Caco-2 (cell line): ENCODE measurements around the gene F12. TPM values are rescaled to one million over a fixed set of nuclear protein-coding genes. Genes with fewer than 3 reads are reported as not detected.

Experiments
- BruUV-seq: library from RNA; stranded (reverse); fragments of 400-500 nt; replicated peaks from 2 replicates; lab custom pipeline; 2021; lab: Mats Ljungman, UMichigan
- CTCF ChIA-PET: fragments of 300-600 bp; sonication (Branson Sonifier 250); formaldehyde crosslinking; loops from one replicate; lab custom pipeline; 2022; ENCODE audit warnings: antibody characterized with exemption; lab: Charles Lee
- POLR2A ChIA-PET: fragments of 300-600 bp; sonication (Branson Sonifier 250); formaldehyde crosslinking; loops from one replicate; lab custom pipeline; 2022; ENCODE audit warnings: antibody characterized with exemption; lab: Charles Lee
- DNase-seq, 2 experiments: peaks; one replicate each; pipeline versions ENCODE4 v3.0.0 to v3.0.0-alpha.2; 2020 to 2022
- H3K27me3 ChIP-seq: replicated peaks from 2 replicates; pipeline ENCODE4 v1.6.0; 2011; ENCODE audit warnings: low read length; ENCODE audit not compliant: control insufficient read depth, insufficient read depth
- H3K36me3 ChIP-seq: 2 replicates; pipeline ENCODE4 v1.5.1; 2011; ENCODE audit warnings: low read length; ENCODE audit not compliant: control insufficient read depth, insufficient read depth
- H3K4me1 ChIP-seq: fragments of 250-450 bp; sonication (Bioruptor Pico); 2 replicates; pipeline ENCODE4 v1.5.1; 2020; ENCODE audit warnings: mild to moderate bottlenecking
- H3K4me3 ChIP-seq: 2 replicates; pipeline ENCODE4 v1.5.1; 2011; ENCODE audit warnings: low read depth, mild to moderate bottlenecking, control low read depth, low read length
- H3K9me3 ChIP-seq: fragments of 250-450 bp; sonication (Bioruptor Pico); 2 replicates; pipeline ENCODE4 v1.5.1; 2020; ENCODE audit warnings: mild to moderate bottlenecking, moderate library complexity
- H3K27ac Mint-ChIP-seq: one replicate; pipeline ENCODE4 v1.8.0; 2022; ENCODE audit warnings: mixed read lengths; ENCODE audit not compliant: unreplicated experiment
- H3K27me3 Mint-ChIP-seq: one replicate; pipeline ENCODE4 v1.8.0; 2022; ENCODE audit warnings: mixed read lengths; ENCODE audit not compliant: insufficient read depth, unreplicated experiment
- H3K36me3 Mint-ChIP-seq: one replicate; pipeline ENCODE4 v1.8.0; 2022; ENCODE audit warnings: mild to moderate bottlenecking, mixed read lengths; ENCODE audit not compliant: insufficient read depth, unreplicated experiment
- H3K4me1 Mint-ChIP-seq: one replicate; pipeline ENCODE4 v1.8.0; 2022; ENCODE audit warnings: low read depth, mixed read lengths; ENCODE audit not compliant: unreplicated experiment
- H3K4me3 Mint-ChIP-seq: one replicate; pipeline ENCODE4 v1.8.0; 2022; ENCODE audit warnings: mild to moderate bottlenecking, moderate library complexity, mixed read lengths; ENCODE audit not compliant: unreplicated experiment
- H3K9me3 Mint-ChIP-seq: one replicate; pipeline ENCODE4 v1.8.0; 2022; ENCODE audit warnings: mixed read lengths; ENCODE audit not compliant: unreplicated experiment
- intact Hi-C: fragments of 100-400 bp; cut with micrococcal nuclease; formaldehyde crosslinking; loops from one replicate; pipeline ENCODE4 v1.10.0; 2022; ENCODE audit not compliant: unreplicated experiment
- total RNA-seq: library from RNA; stranded (reverse); gene quantifications from 2 replicates; pipeline ENCODE4 v1.2.3, GENCODE V29; 2022
- TF ChIP-seq, protein P1 (sequence below), 2 experiments: fragments of 200-600 bp in 1 of 2; IDR thresholded peaks; 1 replicate in 1 of 2; 2 replicates in 1 of 2; pipeline versions ENCODE4 v1.5.1 to v1.8.0; 2011 to 2022; ENCODE audit warnings: antibody characterized with exemption in 1 of 2, control low read depth in 1 of 2, inconsistent platforms in 1 of 2, low read depth in 1 of 2, low read length in 1 of 2, mild to moderate bottlenecking in 1 of 2, moderate library complexity in 1 of 2; ENCODE audit not compliant: insufficient read depth in 1 of 2, severe bottlenecking in 1 of 2, unreplicated experiment in 1 of 2

The F12 gene
- total RNA-seq, 1 experiment from 2014 or later, result 13.3 TPM

DNA sequence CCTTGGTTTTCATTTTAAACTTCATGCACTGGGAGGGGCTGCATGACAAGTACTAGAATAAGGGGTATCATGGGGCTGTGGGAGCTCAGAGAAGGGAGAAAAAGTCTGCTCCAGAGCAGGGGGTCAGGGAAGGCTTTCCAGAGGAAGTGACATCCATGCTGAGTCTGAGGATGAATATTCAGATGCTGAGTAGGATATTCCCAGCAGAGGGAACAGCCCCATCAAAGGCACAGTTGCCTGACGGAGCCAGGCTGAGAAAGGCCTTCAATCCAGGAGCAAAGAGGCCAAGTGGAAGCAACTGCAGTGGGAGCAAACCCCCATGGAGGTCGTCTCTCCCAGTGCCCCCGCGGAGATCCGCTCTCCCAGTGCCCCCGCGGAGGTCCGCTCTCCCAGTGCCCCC lies 13.3 kb downstream of the F12 start:
- ChIA-PET CTCF (no interaction called here), POLR2A (no interaction called here)
- H3K4me1 ChIP-seq, result no peaks in the 10 kb centered on the region
- peaks cover 3% of the 10 kb centered on the region for H3K36me3 Mint-ChIP-seq
- H3K4me1 Mint-ChIP-seq, result peaks cover under 1% of the 10 kb centered on the region
- DNase-seq, result no peak
- H3K9me3 ChIP-seq, result no peaks in the 10 kb centered on the region
- intact Hi-C loops, result no loop called here
- no TSS peak for BruUV-seq
- no peaks in the 10 kb centered on the region for H3K36me3 ChIP-seq
- peaks cover 3% of the 10 kb centered on the region for H3K27me3 Mint-ChIP-seq
- H3K9me3 Mint-ChIP-seq, result no peaks in the 10 kb centered on the region
- no peak overlapping the region for H3K4me3 ChIP-seq
- TF ChIP-seq, protein P1, sequence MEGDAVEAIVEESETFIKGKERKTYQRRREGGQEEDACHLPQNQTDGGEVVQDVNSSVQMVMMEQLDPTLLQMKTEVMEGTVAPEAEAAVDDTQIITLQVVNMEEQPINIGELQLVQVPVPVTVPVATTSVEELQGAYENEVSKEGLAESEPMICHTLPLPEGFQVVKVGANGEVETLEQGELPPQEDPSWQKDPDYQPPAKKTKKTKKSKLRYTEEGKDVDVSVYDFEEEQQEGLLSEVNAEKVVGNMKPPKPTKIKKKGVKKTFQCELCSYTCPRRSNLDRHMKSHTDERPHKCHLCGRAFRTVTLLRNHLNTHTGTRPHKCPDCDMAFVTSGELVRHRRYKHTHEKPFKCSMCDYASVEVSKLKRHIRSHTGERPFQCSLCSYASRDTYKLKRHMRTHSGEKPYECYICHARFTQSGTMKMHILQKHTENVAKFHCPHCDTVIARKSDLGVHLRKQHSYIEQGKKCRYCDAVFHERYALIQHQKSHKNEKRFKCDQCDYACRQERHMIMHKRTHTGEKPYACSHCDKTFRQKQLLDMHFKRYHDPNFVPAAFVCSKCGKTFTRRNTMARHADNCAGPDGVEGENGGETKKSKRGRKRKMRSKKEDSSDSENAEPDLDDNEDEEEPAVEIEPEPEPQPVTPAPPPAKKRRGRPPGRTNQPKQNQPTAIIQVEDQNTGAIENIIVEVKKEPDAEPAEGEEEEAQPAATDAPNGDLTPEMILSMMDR (IDR thresholded peaks at IDR 0.05; ENCODE audit: insufficient read depth in 1 of 2, low read depth in 1 of 2, low read length in 1 of 2, severe bottlenecking in 1 of 2, unreplicated experiment in 1 of 2), result no peak
- no peak overlapping the region for H3K4me3 Mint-ChIP-seq
- H3K27me3 ChIP-seq, result no peaks in the 10 kb centered on the region
- no peak overlapping the region for H3K27ac Mint-ChIP-seq

DNA sequence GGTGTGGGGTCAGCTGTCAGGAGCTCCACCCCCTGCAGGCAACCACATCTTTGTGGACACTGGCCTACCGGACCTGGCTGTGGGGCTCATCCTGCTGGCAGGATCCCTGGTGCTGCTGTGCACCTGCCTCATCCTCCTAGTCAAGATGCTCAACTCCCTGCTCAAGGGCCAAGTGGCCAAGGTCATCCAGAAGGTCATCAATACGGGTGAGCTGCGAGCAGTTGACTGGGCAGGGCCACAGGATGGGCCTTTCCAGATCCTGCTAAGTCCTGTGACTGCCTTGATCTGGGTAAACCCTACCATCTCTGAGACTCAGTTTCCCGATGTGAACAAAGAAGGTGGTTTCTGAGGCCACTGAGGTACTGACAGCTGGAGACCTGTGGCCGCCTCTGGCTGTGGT lies 15.4 kb downstream of the F12 start:
- intact Hi-C loops, result no loop called here
- Mint-ChIP-seq H3K27ac (no peak overlapping the region), H3K4me3 (no peak overlapping the region), H3K36me3 (peaks cover 12% of the 10 kb centered on the region), H3K9me3 (no peaks in the 10 kb centered on the region), H3K27me3 (peaks cover 3% of the 10 kb centered on the region), H3K4me1 (peaks cover 16% of the 10 kb centered on the region)
- Histone ChIP-seq H3K36me3 (no peaks in the 10 kb centered on the region), H3K27me3 (no peaks in the 10 kb centered on the region), H3K4me1 (peaks cover 13% of the 10 kb centered on the region), H3K9me3 (no peaks in the 10 kb centered on the region), H3K4me3 (no peak overlapping the region)
- DNase-seq, result no peak
- POLR2A ChIA-PET, result no interaction called here
- no TSS peak for BruUV-seq
- TF ChIP-seq, protein P1 (IDR thresholded peaks at IDR 0.05; ENCODE audit: insufficient read depth in 1 of 2, low read depth in 1 of 2, low read length in 1 of 2, severe bottlenecking in 1 of 2, unreplicated experiment in 1 of 2), result no peak
- CTCF ChIA-PET, result no interaction called here

DNA sequence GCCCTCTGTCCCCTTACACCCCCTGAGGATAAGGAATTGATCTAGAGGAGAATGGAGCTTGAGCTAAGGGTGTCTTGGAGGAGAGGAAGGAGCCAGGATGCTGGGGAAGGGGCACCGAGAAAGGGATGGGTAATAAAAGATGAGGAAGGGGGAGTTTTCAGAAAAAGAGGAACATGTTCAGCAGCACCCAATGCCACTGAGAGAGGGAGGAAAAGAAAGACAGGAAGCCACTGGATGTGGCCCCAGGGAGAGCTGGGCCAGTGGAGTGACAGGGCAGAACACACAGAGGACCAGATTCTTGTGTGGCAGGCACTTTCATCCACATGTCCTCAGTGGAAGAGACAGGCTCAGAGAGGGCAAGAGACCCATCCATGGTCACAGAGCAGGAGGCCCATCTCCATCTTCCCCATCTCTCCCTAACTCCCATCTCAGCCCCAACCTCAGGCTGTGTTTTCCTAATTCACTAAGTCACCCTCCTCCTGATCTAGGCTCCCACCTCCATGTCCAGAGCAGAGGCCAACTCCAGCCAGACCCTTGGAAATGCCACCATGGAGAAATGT lies 16.1 kb downstream of the F12 start:
- H3K4me3 ChIP-seq, result no peak overlapping the region
- Mint-ChIP-seq H3K4me3 (no peak overlapping the region), H3K36me3 (peaks cover 12% of the 10 kb centered on the region), H3K4me1 (peaks cover 16% of the 10 kb centered on the region), H3K27ac (no peak overlapping the region), H3K9me3 (no peaks in the 10 kb centered on the region), H3K27me3 (peaks cover 3% of the 10 kb centered on the region)
- no TSS peak for BruUV-seq
- H3K4me1 ChIP-seq, result peaks cover 20% of the 10 kb centered on the region
- H3K36me3 ChIP-seq, result no peaks in the 10 kb centered on the region
- TF ChIP-seq, protein P1 (IDR thresholded peaks at IDR 0.05; ENCODE audit: insufficient read depth in 1 of 2, low read depth in 1 of 2, low read length in 1 of 2, severe bottlenecking in 1 of 2, unreplicated experiment in 1 of 2), result no peak
- ChIA-PET POLR2A (no interaction called here), CTCF (interaction anchor here (0.6 to 1.7 kb wide), 3 partner anchors 9 to 23 kb away, joined by 3 to 8 read pairs (median 4); no protein-coding TSS in a partner anchor)
- no peaks in the 10 kb centered on the region for H3K27me3 ChIP-seq
- no peak for DNase-seq
- H3K9me3 ChIP-seq, result no peaks in the 10 kb centered on the region
- intact Hi-C loops, result no loop called here
